ENCODE data around the gene MIA.

MIA gene

DNA sequence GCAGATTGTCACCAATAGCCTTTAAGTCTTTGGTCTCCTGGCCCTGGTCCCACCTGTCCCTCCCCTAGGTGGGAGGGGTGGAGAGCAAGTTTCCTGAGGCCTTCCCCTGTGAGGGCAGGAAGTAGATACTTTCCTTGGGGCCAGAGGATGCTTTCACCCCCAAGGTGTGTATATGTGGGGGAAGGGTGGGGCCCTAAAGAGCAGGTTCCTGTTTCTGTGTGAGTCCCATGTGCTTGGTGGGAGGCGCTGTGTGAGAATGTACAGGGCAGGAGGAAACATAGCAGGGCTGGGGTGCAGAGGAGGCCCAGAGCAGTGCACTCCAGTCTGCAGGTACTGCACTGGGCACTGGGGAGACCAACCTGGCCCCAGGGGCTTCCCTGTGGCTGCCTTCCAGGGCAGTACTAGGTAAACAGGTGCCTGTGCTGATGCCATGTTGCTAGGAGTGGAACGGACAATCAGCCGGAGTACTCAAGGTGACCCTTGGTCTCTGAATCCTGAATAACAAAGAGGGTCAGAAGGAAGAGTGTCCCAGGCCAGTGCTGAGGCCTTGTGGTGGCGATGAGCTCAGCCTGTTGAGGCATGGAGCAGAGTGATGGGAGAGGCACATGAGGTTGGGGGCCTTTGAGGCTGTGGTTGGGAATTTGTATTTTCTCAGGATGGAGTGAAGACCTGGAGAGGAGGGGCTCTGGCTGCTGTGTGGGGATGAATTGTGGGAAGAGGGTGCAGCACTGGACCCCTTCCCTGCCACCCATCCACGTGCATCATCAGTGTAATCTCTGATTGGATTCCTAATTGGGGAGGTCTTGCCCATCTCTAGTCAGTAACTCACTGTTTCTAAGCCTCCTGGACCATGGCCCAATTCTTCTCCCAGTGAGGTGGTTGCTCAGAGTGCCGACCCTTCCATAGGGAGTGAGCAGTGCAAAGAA lies 28.8 kb downstream of the MIA start:
- no peak overlapping the region for H3K4me3 ChIP-seq (replicated peaks in 1 of 2; ENCODE audit: low read depth in 2 of 2, low read length in 2 of 2)
- TF ChIP-seq CTCF (IDR thresholded peaks at IDR 0.05; ENCODE audit: low read depth, low read length) = no peak
- DNase-seq (ENCODE audit: low read depth in 2 of 2) = no peak

DNA sequence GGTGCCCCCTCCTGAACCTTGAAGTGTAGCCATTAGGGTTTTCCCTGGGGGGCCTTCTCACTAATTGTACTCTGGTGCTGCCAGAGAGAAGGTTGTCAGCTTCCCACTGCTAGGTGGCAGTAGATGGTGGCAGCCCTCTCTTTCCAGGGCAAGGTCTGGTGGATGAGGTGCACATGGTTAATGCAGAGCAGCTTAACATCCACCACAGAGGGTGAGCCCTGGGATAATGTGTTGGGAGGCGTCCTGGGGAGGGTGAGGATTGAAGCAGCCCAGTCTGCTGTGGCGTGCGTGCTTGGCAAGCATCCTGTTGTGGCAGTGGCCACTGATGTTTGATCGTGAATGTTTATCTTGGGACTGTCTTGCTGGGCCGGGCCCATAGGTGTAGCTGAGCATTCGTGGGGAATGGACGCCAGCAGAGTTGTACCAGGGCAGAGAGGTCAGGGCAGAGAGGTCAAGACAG lies 29.5 kb downstream of the MIA start:
- H3K4me3 ChIP-seq (replicated peaks in 1 of 2; ENCODE audit: low read depth in 2 of 2, low read length in 2 of 2) = no peak overlapping the region
- no peak for DNase-seq (ENCODE audit: low read depth in 2 of 2)
- peak; percentile 13 for TF ChIP-seq CTCF (IDR thresholded peaks at IDR 0.05; ENCODE audit: low read depth, low read length)

DNA sequence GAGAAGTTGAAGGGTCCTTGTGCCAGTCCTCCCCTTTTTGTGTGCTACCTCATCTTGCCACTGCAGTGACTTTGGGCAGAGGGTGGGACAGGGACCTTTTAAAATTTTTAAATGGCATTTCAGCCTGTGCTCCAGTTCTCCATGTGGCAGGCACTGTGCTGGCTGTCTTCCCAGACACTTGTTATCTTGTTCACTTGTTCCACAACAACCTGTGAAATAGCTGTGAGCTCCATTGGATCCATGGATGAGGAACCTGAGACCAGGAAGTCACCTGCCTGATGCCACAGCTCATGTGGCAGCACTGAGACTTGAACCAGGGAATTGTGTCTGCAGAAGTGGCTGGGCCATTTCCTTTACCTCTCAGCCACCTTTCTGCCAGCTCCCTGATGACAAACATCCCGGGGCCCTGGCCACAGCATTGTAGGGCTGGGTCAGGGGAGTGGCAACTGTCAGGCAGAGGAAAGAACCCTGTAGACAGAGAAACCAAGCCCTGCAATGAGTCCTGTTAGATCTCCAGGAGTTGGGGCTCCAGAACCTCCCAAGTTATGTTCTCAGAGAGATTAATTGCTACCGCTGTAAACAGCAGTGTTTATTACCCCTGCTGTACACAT lies 30.0 kb downstream of the MIA start:
- DNase-seq (ENCODE audit: low read depth in 2 of 2) = no peak
- H3K4me3 ChIP-seq (replicated peaks in 1 of 2; ENCODE audit: low read depth in 2 of 2, low read length in 2 of 2) = no peak overlapping the region
- no peak for TF ChIP-seq CTCF (IDR thresholded peaks at IDR 0.05; ENCODE audit: low read depth, low read length)

- H3K4me3 ChIP-seq (replicated peaks in 1 of 2; ENCODE audit: low read depth in 2 of 2, low read length in 2 of 2) = peak overlapping the region in 1 of 2 donors; percentile 19
- peak; percentile 97 to 98 for DNase-seq (ENCODE audit: low read depth in 2 of 2)
- TF ChIP-seq CTCF (IDR thresholded peaks at IDR 0.05; ENCODE audit: low read depth, low read length) = peak; percentile 94
Measured at GRCh38 chr19:40806423-40807146, 31.3 kb downstream of the MIA start.

DNA sequence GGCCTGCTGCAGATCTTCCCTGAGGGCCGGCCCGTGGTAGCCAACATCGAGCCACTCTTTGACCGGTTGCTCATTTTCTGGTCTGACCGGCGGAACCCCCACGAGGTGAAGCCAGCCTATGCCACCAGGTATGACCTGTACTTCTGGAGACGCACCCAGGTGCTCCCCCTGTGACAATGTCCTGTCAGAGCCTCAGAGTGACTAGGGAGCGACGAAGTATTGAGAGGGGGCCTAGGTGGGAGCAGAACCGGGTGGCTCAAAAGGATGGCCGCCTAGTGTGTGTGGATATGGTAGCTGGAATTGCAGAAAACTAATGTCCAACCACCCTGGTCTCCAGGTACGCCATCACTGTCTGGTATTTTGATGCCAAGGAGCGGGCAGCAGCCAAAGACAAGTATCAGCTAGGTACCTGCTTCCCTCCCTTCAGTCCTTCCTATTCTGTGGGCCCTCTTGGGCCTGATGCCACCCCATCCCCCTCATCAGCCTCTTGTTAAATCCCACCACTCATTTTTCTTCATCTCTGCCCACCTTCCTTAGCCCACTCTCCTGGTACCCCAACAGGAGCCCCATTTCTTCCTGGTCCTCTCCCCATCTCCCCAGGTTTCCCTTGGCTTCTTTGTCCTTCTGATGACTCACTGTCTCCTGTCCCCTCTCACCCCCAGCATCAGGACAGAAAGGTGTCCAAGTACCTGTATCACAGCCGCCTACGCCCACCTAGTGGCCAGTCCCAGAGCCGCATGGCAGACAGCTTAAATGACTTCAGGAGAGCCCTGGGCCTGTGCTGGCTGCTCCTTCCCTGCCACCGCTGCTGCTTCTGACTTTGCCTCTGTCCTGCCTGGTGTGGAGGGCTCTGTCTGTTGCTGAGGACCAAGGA lies 32.1 kb downstream of the MIA start:
- no peak for DNase-seq (ENCODE audit: low read depth in 2 of 2)
- H3K4me3 ChIP-seq (replicated peaks in 1 of 2; ENCODE audit: low read depth in 2 of 2, low read length in 2 of 2) = no peak overlapping the region
- TF ChIP-seq CTCF (IDR thresholded peaks at IDR 0.05; ENCODE audit: low read depth, low read length) = peak; percentile 28

GRCh38 chr19:40808021-40808325 lies 32.7 kb downstream of the MIA start:
- H3K4me3 ChIP-seq (replicated peaks in 1 of 2; ENCODE audit: low read depth in 2 of 2, low read length in 2 of 2) = no peak overlapping the region
- no peak for TF ChIP-seq CTCF (IDR thresholded peaks at IDR 0.05; ENCODE audit: low read depth, low read length)
- DNase-seq (ENCODE audit: low read depth in 2 of 2) = no peak

Data from cardiac fibroblast (primary cell).